Right lobe of liver (tissue), 4 donors: Measurements from ENCODE around the gene NDUFS3.
"Not testable (repeated sequence)": the region's sequence is repeated elsewhere in the genome, so short reads cannot be mapped to it uniquely, and the experiment has no call there.

Source experiments
- CTCF ChIP-seq, 4 donors: fragments of 200-600 bp in 3 of 4; fragments of 450-650 bp in 1 of 4; IDR thresholded peaks; one replicate each; pipeline versions ENCODE4 v1.5.1 to v1.8.0; 2016 to 2022; ENCODE audit warnings: antibody characterized with exemption in 4 of 4, mild to moderate bottlenecking in 2 of 4
- POLR2A ChIP-seq: fragments of 450-650 bp; IDR thresholded peaks from one replicate; pipeline ENCODE4 v1.6.1; 2017; ENCODE audit warnings: antibody characterized with exemption, mild to moderate bottlenecking
- donor health status: DM: no; HTN: no; CAD: no.
- donor health status: DM: no; HTN: no; CAD: no.
- donor health status: DM: no; HTN: yes; CAD: no.

GRCh38 chr11:47557004-47557403 is 21.9 kb upstream of the NDUFS3 start:
- not testable (repeated sequence) for TF ChIP-seq CTCF (IDR thresholded peaks at IDR 0.05); POLR2A
